GM23248 (cell line): ENCODE results near the gene CTNNA2.
"Not testable (repeated sequence)": the region's sequence is repeated elsewhere in the genome, so short reads cannot be mapped to it uniquely, and the experiment has no call there.

Experiments used
- EZH2 ChIP-seq: fragments of 200-600 bp; sonication (generic); IDR thresholded peaks from 2 replicates; pipeline ENCODE4 v1.6.1; 2018; ENCODE audit warnings: antibody characterized with exemption, mild to moderate bottlenecking; ENCODE audit not compliant: insufficient read depth, poor library complexity, severe bottlenecking
- EZH2phosphoT487 ChIP-seq: fragments of 200-600 bp; sonication (generic); IDR thresholded peaks from 2 replicates; pipeline ENCODE4 v1.6.1; 2018; ENCODE audit warnings: antibody characterized with exemption, moderate library complexity, mild to moderate bottlenecking, low read depth; ENCODE audit not compliant: insufficient read depth

- not testable (repeated sequence) for TF ChIP-seq EZH2, EZH2phosphoT487
Observed at GRCh38 chr2:80203929-80204328, 691.1 kb downstream of the CTNNA2 start.
